Upper lobe of left lung (tissue), 6 donors: ENCODE data around the gene CACNB4. TPM values are rescaled to one million over a fixed set of nuclear protein-coding genes. Genes with fewer than 3 reads are reported as not detected.
"Not testable (repeated sequence)": the region's sequence is repeated elsewhere in the genome, so short reads cannot be mapped to it uniquely, and the experiment has no call there.

Source experiments
- ATAC-seq, 2 donors: fragments of 200-7000 bp; cut with Tn5 transposase; one replicate each; pipeline ENCODE4 v1.9.1; 2022; ENCODE audit warnings: mild to moderate bottlenecking in 2 of 2, moderate library complexity in 2 of 2; ENCODE audit not compliant: low FRiP score in 2 of 2
- DNase-seq, 2 donors: peaks; one replicate each; pipeline ENCODE4 v3.0.0-alpha.2; 2019 to 2020
- H3K27ac ChIP-seq, 4 donors: fragments of 200-600 bp; sonication (generic); one replicate each; pipeline ENCODE4 v1.5.1; 2016 to 2019
- H3K27me3 ChIP-seq, 4 donors: fragments of 200-600 bp; sonication (generic); one replicate each; pipeline ENCODE4 v1.5.1; 2017 to 2019
- H3K36me3 ChIP-seq, 4 donors: fragments of 200-600 bp; sonication (generic); one replicate each; pipeline ENCODE4 v1.5.1; 2016 to 2019
- H3K4me1 ChIP-seq, 4 donors: fragments of 200-600 bp; sonication (generic); one replicate each; pipeline ENCODE4 v1.5.1; 2018 to 2019
- H3K4me3 ChIP-seq, 4 donors: fragments of 200-600 bp; sonication (generic); one replicate each; pipeline ENCODE4 v1.5.1; 2017 to 2019; ENCODE audit warnings: mild to moderate bottlenecking in 2 of 4, moderate library complexity in 1 of 4
- H3K9me3 ChIP-seq, 4 donors: fragments of 200-600 bp; sonication (generic); one replicate each; pipeline ENCODE4 v1.5.1; 2018 to 2019
- EP300 ChIP-seq, 4 donors: sonication (generic); formaldehyde crosslinking; IDR thresholded peaks; one replicate each; pipeline ENCODE4 v1.5.1; 2017; ENCODE audit warnings: antibody characterized with exemption in 4 of 4, control low read depth in 2 of 4
- POLR2A ChIP-seq, 4 donors: fragments of 450-650 bp; IDR thresholded peaks; one replicate each; pipeline ENCODE4 v1.5.1; 2016 to 2017; ENCODE audit warnings: antibody characterized with exemption in 4 of 4, mild to moderate bottlenecking in 2 of 4
- POLR2AphosphoS5 ChIP-seq, 2 donors: sonication (generic); formaldehyde crosslinking; IDR thresholded peaks; one replicate each; pipeline ENCODE4 v1.5.1; 2017; ENCODE audit warnings: antibody characterized with exemption in 2 of 2
- WGBS, 2 donors: methylation state at CpG; one replicate each; pipeline ENCODE4 v1.1.5; 2017 to 2018; 5-methylcytosine and 5-hydroxymethylcytosine counted together
- total RNA-seq, 6 donors: library from RNA; depleted of rRNA in 4 of 6; stranded (reverse); fragments of >200 nt in 4 of 6; gene quantifications; one replicate each; pipeline versions ENCODE4 v1.1.0 to v1.2.1, GENCODE V29; 2016 to 2021
- TF ChIP-seq, protein P1 (sequence below), 6 experiments: fragments of 450-650 bp in 4 of 6; fragments of 200-600 bp in 2 of 6; sonication (generic) in 2 of 6; IDR thresholded peaks; one replicate each; pipeline ENCODE4 v1.5.1; 2016 to 2019; ENCODE audit warnings: antibody characterized with exemption in 6 of 6
- donor health status: DM: no; HTN: no; CAD: no; lungs with moderate emphysema.
- donor health status: DM: no; HTN: yes; CAD: no; lungs with severe emphysema.

CACNB4 gene
- total RNA-seq, 6 donors from 2014 or later, result 7.7 to 21.0 (median 12.8) TPM

DNA sequence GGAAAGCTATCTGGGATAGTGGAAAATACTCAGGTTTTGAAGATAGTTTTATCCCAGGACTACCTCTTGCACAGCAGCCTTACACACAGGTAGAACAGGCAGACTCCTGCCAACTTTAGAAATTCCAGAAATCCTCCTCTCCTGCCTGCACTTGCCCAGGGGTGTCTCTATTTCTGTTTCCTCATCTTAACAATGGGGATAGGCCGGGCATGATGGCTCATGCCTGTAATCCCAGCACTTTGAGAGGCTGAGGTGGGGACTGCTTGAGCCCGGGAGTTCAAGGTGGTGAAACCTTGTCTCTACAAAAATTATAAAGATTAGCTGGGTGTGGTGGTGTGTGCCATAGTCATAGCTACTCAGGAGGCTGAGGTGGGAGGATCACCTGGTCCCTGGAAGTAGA is 153.7 kb downstream of the CACNB4 start:
- no peaks in the 10 kb centered on the region for H3K36me3 ChIP-seq
- H3K9me3 ChIP-seq, result no peaks in the 10 kb centered on the region
- no peak for TF ChIP-seq EP300 (IDR thresholded peaks at IDR 0.05)
- TF ChIP-seq POLR2AphosphoS5 (IDR thresholded peaks at IDR 0.05), result no peak
- TF ChIP-seq, protein P1, sequence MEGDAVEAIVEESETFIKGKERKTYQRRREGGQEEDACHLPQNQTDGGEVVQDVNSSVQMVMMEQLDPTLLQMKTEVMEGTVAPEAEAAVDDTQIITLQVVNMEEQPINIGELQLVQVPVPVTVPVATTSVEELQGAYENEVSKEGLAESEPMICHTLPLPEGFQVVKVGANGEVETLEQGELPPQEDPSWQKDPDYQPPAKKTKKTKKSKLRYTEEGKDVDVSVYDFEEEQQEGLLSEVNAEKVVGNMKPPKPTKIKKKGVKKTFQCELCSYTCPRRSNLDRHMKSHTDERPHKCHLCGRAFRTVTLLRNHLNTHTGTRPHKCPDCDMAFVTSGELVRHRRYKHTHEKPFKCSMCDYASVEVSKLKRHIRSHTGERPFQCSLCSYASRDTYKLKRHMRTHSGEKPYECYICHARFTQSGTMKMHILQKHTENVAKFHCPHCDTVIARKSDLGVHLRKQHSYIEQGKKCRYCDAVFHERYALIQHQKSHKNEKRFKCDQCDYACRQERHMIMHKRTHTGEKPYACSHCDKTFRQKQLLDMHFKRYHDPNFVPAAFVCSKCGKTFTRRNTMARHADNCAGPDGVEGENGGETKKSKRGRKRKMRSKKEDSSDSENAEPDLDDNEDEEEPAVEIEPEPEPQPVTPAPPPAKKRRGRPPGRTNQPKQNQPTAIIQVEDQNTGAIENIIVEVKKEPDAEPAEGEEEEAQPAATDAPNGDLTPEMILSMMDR (IDR thresholded peaks at IDR 0.05), result no peak
- DNase-seq, result no peak
- no peaks in the 10 kb centered on the region for H3K27me3 ChIP-seq
- H3K27ac ChIP-seq, result no peak overlapping the region
- no peak overlapping the region for H3K4me3 ChIP-seq
- WGBS, 2 donors, result 89 to 96% methylated on average over 2 of the region's 2 CpGs
- H3K4me1 ChIP-seq, result peaks cover 6 to 17% (median 14%) of the 10 kb centered on the region in 4 donors
- ATAC-seq, result no peak

DNA sequence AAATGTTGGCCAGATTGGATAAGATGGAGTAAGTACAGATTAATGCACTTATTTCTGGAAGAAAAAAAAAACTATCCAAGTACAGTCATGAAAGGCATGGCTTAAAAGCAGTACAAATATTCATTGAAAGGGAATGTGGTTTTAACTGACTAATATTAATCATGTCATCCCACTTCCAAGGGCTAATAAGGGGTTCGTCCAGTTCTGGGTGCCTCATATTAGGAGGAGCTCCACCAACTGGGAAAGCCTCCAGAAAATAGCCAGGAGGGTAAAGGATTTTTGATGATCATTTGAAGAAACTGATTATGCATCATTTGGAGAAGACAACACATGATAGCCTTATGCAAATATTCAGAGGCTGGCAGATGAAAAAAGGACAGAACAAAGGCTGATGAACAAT is 155.4 kb downstream of the CACNB4 start:
- H3K36me3 ChIP-seq, result no peaks in the 10 kb centered on the region
- no peak for TF ChIP-seq EP300 (IDR thresholded peaks at IDR 0.05)
- TF ChIP-seq, protein P1 (IDR thresholded peaks at IDR 0.05), result no peak
- TF ChIP-seq POLR2AphosphoS5 (IDR thresholded peaks at IDR 0.05), result no peak
- TF ChIP-seq POLR2A (IDR thresholded peaks at IDR 0.05), result no peak
- no peak for ATAC-seq
- peaks cover 6 to 16% (median 14%) of the 10 kb centered on the region in 4 donors for H3K4me1 ChIP-seq
- no peak overlapping the region for H3K4me3 ChIP-seq
- DNase-seq, result no peak
- WGBS, 2 donors, result 76 to 81% methylated on average over 1 of the region's 1 CpG
- no peaks in the 10 kb centered on the region for H3K27me3 ChIP-seq
- no peak overlapping the region for H3K27ac ChIP-seq
- H3K9me3 ChIP-seq, result no peaks in the 10 kb centered on the region

- H3K27me3 ChIP-seq, H3K27ac ChIP-seq, H3K4me3 ChIP-seq, H3K9me3 ChIP-seq, DNase-seq, ATAC-seq, H3K36me3 ChIP-seq: not testable (repeated sequence)
- H3K4me1 ChIP-seq, result peaks cover 6 to 10% (median 9%) of the 10 kb centered on the region in 4 donors
- 92 to 94% methylated on average over 10 of the region's 10 CpGs for WGBS, 2 donors
Observed at GRCh38 chr2:151942540-151943205, 156.2 kb downstream of the CACNB4 start.

- H3K4me1 ChIP-seq, result no peaks in the 10 kb centered on the region
- H3K27ac ChIP-seq, result no peak overlapping the region
- TF ChIP-seq, protein P1 (IDR thresholded peaks at IDR 0.05), result no peak
- TF ChIP-seq POLR2A (IDR thresholded peaks at IDR 0.05) (no peak), EP300 (IDR thresholded peaks at IDR 0.05) (no peak), POLR2AphosphoS5 (IDR thresholded peaks at IDR 0.05) (no peak)
- ATAC-seq (no peak), DNase-seq (no peak)
- no peaks in the 10 kb centered on the region for H3K9me3 ChIP-seq
- H3K4me3 ChIP-seq, result no peak overlapping the region
- H3K27me3 ChIP-seq, result no peaks in the 10 kb centered on the region
- no peaks in the 10 kb centered on the region for H3K36me3 ChIP-seq
Observed at GRCh38 chr2:151937966-151938365, 160.9 kb downstream of the CACNB4 start.

DNA sequence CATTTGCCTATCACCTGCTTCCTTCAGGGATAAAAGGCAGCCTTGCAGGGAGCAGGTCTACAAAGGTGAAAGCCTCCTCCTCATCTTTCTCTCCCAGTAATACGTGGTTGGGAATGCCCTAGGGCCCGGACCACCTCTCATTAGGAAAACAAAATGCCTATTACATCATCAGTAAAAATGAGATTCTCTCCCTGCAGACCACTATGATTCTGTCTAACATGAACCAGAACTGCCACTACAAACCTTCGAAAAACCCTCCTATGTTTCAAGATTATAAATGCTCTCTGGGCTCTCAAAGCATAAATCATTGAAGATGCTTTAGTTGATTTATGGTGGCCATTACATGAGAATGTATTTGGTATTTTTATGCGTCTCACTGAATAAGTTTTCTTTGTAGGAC is 162.2 kb downstream of the CACNB4 start:
- Histone ChIP-seq H3K4me3 (no peak overlapping the region), H3K27me3 (no peaks in the 10 kb centered on the region), H3K27ac (no peak overlapping the region), H3K9me3 (no peaks in the 10 kb centered on the region), H3K36me3 (no peaks in the 10 kb centered on the region), H3K4me1 (no peaks in the 10 kb centered on the region)
- ATAC-seq, result no peak
- no peak for DNase-seq
- 90 to 93% methylated on average over 4 of the region's 4 CpGs for WGBS, 2 donors
- no peak for TF ChIP-seq POLR2A (IDR thresholded peaks at IDR 0.05)
- TF ChIP-seq EP300 (IDR thresholded peaks at IDR 0.05), result no peak
- no peak for TF ChIP-seq POLR2AphosphoS5 (IDR thresholded peaks at IDR 0.05)

DNA sequence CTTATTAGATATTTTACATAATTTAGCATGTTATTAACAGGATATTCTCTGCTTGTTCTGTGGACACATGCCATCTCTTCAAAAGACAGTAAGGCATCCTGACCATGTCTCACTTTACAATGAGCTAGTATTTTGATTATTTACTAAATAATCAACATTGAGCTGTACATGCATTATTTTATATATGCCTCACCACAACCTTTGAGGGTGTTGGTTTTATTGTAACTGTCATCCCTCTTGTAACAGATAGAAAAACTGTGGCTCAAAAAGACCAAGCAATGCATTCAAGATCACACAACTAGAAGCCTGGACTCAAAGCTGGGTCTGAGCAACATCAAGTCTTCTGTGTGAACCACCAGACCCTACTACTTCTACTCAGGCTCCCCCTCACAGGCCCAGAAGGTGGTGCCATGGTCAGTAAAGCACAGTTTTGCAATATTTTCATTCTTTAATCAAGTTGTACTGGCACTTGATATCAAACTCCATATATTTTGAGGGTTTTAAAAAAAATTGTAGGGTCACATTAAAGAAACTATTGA is 165.5 kb downstream of the CACNB4 start:
- Histone ChIP-seq H3K27ac (no peak overlapping the region), H3K36me3 (no peaks in the 10 kb centered on the region), H3K9me3 (no peaks in the 10 kb centered on the region), H3K4me1 (peaks cover 0 to 4% (median 2%) of the 10 kb centered on the region in 4 donors), H3K27me3 (no peaks in the 10 kb centered on the region), H3K4me3 (no peak overlapping the region)
- TF ChIP-seq POLR2AphosphoS5 (IDR thresholded peaks at IDR 0.05), result no peak
- TF ChIP-seq, protein P1 (IDR thresholded peaks at IDR 0.05), result no peak
- no peak for TF ChIP-seq EP300 (IDR thresholded peaks at IDR 0.05)
- no peak for TF ChIP-seq POLR2A (IDR thresholded peaks at IDR 0.05)
- ATAC-seq, result no peak
- DNase-seq, result no peak
